GM13977 (cell line): ENCODE results near the gene GP2.
"Not testable (repeated sequence)": the region's sequence is repeated elsewhere in the genome, so short reads cannot be mapped to it uniquely, and the experiment has no call there.

Experiments used
- DNase-seq: peaks from one replicate; pipeline ENCODE4 v3.0.0; 2012; ENCODE audit warnings: low spot score
- CTCF ChIP-seq: IDR thresholded peaks from 2 replicates; pipeline ENCODE4 v1.5.1; 2012; ENCODE audit warnings: mild to moderate bottlenecking, control low read depth; ENCODE audit not compliant: insufficient read depth; ENCODE audit errors: extremely low read depth, missing control alignments
- in situ Hi-C: fragments of 300-500 bp; cut with MboI; formaldehyde crosslinking; loops from one replicate; pipeline ENCODE4 v1.12.0; 2022; ENCODE audit warnings: low sequenced_read_pairs, low pct_unique_long_range_greater_than_20kb, mixed read lengths, inconsistent platforms; ENCODE audit not compliant: unreplicated experiment

The GP2 gene

GRCh38 chr16:20329392-20330138, 2.3 kb upstream of the GP2 start:
- in situ Hi-C loops, result no loop called here
- no peak for DNase-seq
- TF ChIP-seq CTCF, result no peak

GRCh38 chr16:20326321-20326720, 992 bp downstream of the GP2 start:
- no peak for DNase-seq
- in situ Hi-C loops, result no loop called here
- TF ChIP-seq CTCF, result no peak

GRCh38 chr16:20325005-20325404, 2.3 kb downstream of the GP2 start:
- no peak for DNase-seq
- in situ Hi-C loops, result no loop called here
- TF ChIP-seq CTCF, result no peak

- no peak for TF ChIP-seq CTCF
- in situ Hi-C loops, result no loop called here
- no peak for DNase-seq
These were observed 3.7 kb downstream of the GP2 start for GRCh38 chr16:20323591-20324117.

- TF ChIP-seq CTCF, result no peak
- in situ Hi-C loops, result no loop called here
- DNase-seq, result no peak
These were observed 4.6 kb downstream of the GP2 start for GRCh38 chr16:20322696-20323095.

- no peak for TF ChIP-seq CTCF
- no peak for DNase-seq
- in situ Hi-C loops, result no loop called here
These were observed 5.6 kb downstream of the GP2 start for GRCh38 chr16:20321671-20322070.

GRCh38 chr16:20321051-20321450, 6.3 kb downstream of the GP2 start:
- in situ Hi-C loops, DNase-seq: not testable (repeated sequence)
